22Rv1 (cell line): ENCODE measurements around the gene DISP2.

Source experiments
- H3K27ac ChIP-seq: fragments of 450-650 bp; 2 replicates; pipeline ENCODE4 v1.5.1; 2017
- CTCF ChIP-seq: fragments of 450-650 bp; IDR thresholded peaks from 2 replicates; pipeline ENCODE4 v1.5.1; 2017; ENCODE audit warnings: mild to moderate bottlenecking
- ZFX ChIP-seq: fragments of 450-650 bp; IDR thresholded peaks from 2 replicates; pipeline ENCODE4 v1.6.1; 2017; ENCODE audit warnings: antibody characterized with exemption, borderline replicate concordance

The DISP2 gene

GRCh38 chr15:40348474-40348870, 9.5 kb upstream of the DISP2 start:
- TF ChIP-seq ZFX (no peak), CTCF (no peak)
- H3K27ac ChIP-seq = no peak overlapping the region

DNA sequence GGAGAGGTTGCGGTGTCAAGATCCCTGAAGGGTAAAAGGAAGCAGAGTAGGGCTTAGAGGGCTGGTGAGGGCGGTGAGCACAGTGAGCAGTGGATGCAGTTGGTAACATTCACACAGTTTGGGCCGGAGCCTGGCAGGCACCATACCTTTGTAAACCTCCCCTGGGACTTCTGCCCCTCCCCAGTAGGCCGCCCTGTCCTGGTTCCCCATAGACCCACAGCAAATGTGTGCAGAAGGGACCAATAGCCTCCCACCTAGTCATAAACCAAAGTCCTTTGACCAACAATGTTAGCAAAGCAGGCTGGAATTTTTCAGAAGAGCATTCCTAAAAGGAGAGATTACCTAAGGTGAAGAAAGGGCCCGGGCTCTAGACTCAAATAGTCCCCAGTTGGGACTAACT, 8.9 kb upstream of the DISP2 start:
- H3K27ac ChIP-seq = no peak overlapping the region
- TF ChIP-seq CTCF = no peak
- no peak for TF ChIP-seq ZFX

DNA sequence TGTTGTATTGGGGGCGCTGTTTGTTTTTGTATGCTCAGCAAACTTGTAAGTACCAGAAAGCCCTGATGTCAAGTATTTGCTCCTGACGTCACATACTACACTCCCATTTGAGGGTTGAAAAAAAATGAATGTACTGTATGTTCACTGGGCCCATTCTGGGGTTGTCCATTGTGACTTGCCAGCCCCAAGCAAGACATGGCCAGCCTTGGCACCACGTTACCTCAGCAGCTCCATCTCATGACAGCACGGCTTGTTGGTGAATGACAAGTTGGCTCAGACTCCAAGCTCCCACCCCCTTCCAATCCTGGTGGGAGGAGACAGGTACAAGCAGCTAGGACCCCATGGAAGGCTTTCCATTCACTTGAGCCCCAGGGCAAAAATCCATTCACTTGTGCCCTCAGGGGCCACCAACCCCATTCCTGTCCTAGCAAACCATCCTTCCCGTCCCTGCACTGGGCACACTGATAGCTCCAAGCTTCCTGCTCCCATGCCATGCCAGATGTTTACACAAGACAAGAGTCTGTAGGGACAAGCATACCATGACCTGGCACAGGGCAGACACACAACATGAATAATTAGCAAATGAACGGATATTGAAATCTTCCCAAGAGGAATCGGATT, 5.6 kb upstream of the DISP2 start:
- H3K27ac ChIP-seq = peak overlapping the region; percentile 83
- 0 out of 2 replicates have a peak, but pooled peaks have one; percentile 3 for TF ChIP-seq CTCF
- no peak for TF ChIP-seq ZFX

DNA sequence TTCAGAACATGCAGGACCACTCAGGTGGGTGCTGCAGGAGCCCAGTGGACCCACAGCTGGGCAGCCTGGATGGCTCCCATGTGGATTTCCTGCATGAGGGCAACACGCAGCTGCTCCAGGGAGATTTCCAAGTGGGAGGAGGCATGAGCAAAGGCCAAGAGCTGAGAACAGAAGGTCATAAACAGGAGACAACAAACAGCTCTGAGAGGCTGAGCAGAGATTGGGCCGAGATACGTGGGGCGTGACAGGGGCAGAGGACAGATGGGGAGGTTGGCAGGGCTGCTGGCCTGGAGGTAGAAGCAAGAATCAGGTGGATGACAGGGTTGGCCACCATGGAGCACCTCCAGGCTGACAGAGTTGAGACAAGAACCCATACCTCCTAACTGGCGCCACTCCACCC, 4.3 kb upstream of the DISP2 start:
- peak overlapping the region; percentile 83 for H3K27ac ChIP-seq
- no peak for TF ChIP-seq ZFX
- TF ChIP-seq CTCF = no peak

DNA sequence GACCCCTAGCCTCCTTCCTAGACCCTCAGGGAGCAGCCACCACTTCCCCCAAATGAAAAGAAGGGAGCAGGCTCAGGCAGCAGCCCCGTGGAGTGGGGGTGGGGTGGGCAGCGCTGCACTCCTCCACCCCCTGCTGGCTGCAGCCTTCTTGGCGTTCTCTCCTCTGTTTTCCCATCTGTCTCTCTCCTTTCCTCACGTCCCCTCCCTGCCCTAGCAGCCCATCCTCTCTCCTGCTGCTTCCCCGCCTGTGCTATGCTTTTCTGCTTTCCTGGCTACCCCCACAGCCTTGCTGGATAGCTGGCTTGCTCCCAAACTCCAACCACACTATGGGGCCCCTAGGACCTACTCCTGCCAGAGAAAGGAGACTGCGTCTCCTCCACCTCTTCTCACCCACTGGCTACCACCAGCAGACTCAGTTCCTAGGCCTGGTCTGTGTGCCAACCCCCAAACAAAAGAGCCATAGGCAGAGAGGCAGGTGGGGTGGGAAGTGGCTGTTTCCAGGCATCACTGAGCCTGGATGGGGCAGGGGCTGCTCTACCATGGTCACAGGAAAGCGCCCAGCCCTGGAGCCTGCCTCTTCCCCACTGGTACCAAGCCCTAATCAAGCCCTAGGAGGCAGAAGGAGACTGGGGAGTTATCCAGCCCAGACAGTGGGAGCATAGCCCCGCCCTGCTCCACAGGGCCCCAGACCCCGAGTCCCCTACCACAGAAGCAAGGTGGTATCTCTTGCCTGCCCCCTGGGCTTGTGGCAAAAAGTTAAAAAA, 3.4 kb upstream of the DISP2 start:
- peak overlapping the region; percentile 83 for H3K27ac ChIP-seq
- no peak for TF ChIP-seq ZFX
- TF ChIP-seq CTCF = peak; percentile 80

- TF ChIP-seq ZFX (no peak), CTCF (no peak)
- no peak overlapping the region for H3K27ac ChIP-seq
These were observed 1.9 kb upstream of the DISP2 start for GRCh38 chr15:40355976-40356585.

GRCh38 chr15:40357246-40357645, 773 bp upstream of the DISP2 start:
- no peak overlapping the region for H3K27ac ChIP-seq

More at GRCh38 chr15:40357246-40357645, 773 bp upstream of the DISP2 start:
- TF ChIP-seq ZFX (no peak), CTCF (no peak)
